Measurements from ENCODE around the gene PTGES2. TPM values are rescaled to one million over a fixed set of nuclear protein-coding genes. Genes with fewer than 3 reads are reported as not detected.

The PTGES2 gene
- total and polyA plus RNA-seq, 7 donors = 61.2 to 150 (median 119) TPM

DNA sequence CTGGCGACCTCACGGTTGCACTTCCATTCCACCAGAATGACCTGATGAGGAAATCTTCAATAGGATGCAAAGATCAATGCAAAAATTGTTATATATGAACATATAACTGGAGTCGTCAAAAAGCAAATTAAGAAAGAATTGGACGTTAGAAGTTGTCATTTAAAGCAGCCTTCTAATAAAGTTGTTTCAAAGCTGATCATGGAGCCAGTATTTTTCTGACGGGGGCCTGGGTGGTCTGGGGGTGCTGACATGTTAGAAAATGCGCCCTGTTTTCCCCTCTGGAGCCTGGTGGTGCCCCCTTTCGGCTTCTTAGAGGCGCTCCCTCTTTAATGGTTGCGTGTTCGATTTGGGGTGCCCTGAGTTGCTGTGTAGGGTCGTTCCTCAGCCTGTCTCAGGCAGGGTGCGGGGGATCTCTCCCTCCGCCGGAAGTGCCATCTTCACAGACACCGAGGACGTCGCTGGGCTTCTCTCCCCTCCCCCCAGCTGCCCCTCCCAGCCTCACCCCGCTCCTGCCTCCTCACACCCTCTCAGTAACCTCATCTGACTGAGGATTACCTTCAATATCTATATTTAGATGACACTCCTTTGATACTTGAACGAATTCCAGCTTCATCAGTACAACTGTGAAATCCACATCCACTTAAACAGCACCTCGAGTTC lies 18.3 kb downstream of the PTGES2 start:
- no peaks in the 10 kb centered on the region for H3K27me3 ChIP-seq (ENCODE audit: insufficient read depth in 3 of 3, low read length in 2 of 3)
- peaks cover 2 to 50% of the 10 kb centered on the region in 2 donors for H3K36me3 ChIP-seq (ENCODE audit: insufficient read depth in 1 of 2, low read depth in 1 of 2)
- DNase-seq (peak in 1 of 2 donors; percentile 85), ATAC-seq (peak; percentile 45 to 70 (median 64))
- peak overlapping the region; percentile 22 for H3K4me3 ChIP-seq
- TF ChIP-seq, protein P1, sequence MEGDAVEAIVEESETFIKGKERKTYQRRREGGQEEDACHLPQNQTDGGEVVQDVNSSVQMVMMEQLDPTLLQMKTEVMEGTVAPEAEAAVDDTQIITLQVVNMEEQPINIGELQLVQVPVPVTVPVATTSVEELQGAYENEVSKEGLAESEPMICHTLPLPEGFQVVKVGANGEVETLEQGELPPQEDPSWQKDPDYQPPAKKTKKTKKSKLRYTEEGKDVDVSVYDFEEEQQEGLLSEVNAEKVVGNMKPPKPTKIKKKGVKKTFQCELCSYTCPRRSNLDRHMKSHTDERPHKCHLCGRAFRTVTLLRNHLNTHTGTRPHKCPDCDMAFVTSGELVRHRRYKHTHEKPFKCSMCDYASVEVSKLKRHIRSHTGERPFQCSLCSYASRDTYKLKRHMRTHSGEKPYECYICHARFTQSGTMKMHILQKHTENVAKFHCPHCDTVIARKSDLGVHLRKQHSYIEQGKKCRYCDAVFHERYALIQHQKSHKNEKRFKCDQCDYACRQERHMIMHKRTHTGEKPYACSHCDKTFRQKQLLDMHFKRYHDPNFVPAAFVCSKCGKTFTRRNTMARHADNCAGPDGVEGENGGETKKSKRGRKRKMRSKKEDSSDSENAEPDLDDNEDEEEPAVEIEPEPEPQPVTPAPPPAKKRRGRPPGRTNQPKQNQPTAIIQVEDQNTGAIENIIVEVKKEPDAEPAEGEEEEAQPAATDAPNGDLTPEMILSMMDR (IDR thresholded peaks at IDR 0.05) = no peak
- H3K27ac ChIP-seq = peak overlapping the region; percentile 97
- WGBS, 3 donors = 36 to 50% (median 39%) methylated on average over 20 of the region's 20 CpGs
- no peaks in the 10 kb centered on the region for H3K9me3 ChIP-seq
- peaks cover 73% of the 10 kb centered on the region for H3K4me1 ChIP-seq
- intact Hi-C loops (cut with DNase I) = no loop called here

DNA sequence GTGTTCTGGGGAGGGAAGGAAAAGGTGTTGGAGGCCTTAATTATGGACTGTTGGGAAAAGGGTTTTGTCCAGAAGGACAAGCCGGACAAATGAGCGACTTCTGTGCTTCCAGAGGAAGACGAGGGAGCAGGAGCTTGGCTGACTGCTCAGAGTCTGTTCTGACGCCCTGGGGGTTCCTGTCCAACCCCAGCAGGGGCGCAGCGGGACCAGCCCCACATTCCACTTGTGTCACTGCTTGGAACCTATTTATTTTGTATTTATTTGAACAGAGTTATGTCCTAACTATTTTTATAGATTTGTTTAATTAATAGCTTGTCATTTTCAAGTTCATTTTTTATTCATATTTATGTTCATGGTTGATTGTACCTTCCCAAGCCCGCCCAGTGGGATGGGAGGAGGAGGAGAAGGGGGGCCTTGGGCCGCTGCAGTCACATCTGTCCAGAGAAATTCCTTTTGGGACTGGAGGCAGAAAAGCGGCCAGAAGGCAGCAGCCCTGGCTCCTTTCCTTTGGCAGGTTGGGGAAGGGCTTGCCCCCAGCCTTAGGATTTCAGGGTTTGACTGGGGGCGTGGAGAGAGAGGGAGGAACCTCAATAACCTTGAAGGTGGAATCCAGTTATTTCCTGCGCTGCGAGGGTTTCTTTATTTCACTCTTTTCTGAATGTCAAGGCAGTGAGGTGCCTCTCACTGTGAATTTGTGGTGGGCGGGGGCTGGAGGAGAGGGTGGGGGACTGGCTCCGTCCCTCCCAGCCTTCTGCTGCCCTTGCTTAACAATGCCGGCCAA lies 19.1 kb downstream of the PTGES2 start:
- WGBS, 3 donors = 48 to 64% (median 57%) methylated on average over 15 of the region's 15 CpGs
- intact Hi-C loops (cut with DNase I) = no loop called here
- Histone ChIP-seq H3K27ac (peak overlapping the region; percentile 97), H3K4me1 (peaks cover 80% of the 10 kb centered on the region), H3K9me3 (no peaks in the 10 kb centered on the region), H3K27me3 (ENCODE audit: insufficient read depth in 3 of 3, low read length in 2 of 3) (no peaks in the 10 kb centered on the region), H3K4me3 (peak overlapping the region; percentile 22), H3K36me3 (ENCODE audit: insufficient read depth in 1 of 2, low read depth in 1 of 2) (peaks cover 2 to 56% of the 10 kb centered on the region in 2 donors)
- peak in 1 of 2 donors; percentile 42 for DNase-seq
- no peak for ATAC-seq
- TF ChIP-seq, protein P1 (IDR thresholded peaks at IDR 0.05) = no peak

DNA sequence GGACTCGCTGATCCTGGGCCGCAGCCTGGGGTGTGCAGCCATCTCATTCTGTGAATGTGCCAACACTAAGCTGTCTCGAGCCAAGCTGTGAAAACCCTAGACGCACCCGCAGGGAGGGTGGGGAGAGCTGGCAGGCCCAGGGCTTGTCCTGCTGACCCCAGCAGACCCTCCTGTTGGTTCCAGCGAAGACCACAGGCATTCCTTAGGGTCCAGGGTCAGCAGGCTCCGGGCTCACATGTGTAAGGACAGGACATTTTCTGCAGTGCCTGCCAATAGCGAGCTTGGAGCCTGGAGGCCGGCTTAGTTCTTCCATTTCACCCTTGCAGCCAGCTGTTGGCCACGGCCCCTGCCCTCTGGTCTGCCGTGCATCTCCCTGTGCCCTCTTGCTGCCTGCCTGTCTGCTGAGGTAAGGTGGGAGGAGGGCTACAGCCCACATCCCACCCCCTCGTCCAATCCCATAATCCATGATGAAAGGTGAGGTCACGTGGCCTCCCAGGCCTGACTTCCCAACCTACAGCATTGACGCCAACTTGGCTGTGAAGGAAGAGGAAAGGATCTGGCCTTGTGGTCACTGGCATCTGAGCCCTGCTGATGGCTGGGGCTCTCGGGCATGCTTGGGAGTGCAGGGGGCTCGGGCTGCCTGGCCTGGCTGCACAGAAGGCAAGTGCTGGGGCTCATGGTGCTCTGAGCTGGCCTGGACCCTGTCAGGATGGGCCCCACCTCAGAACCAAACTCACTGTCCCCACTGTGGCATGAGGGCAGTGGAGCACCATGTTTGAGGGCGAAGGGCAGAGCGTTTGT lies 19.9 kb downstream of the PTGES2 start:
- H3K4me3 ChIP-seq = peak overlapping the region; percentile 6
- H3K36me3 ChIP-seq (ENCODE audit: insufficient read depth in 1 of 2, low read depth in 1 of 2) = peaks cover 2 to 60% of the 10 kb centered on the region in 2 donors
- H3K4me1 ChIP-seq = peaks cover 86% of the 10 kb centered on the region
- intact Hi-C loops (cut with DNase I) = no loop called here
- ATAC-seq (peak; percentile 39 to 53 (median 40)), DNase-seq (peak; percentile 62 to 86)
- 30 to 42% (median 33%) methylated on average over 18 of the region's 18 CpGs for WGBS, 3 donors
- no peaks in the 10 kb centered on the region for H3K9me3 ChIP-seq
- H3K27ac ChIP-seq = peak overlapping the region; percentile 97
- TF ChIP-seq, protein P1 (IDR thresholded peaks at IDR 0.05) = no peak
- H3K27me3 ChIP-seq (ENCODE audit: insufficient read depth in 3 of 3, low read length in 2 of 3) = no peaks in the 10 kb centered on the region

DNA sequence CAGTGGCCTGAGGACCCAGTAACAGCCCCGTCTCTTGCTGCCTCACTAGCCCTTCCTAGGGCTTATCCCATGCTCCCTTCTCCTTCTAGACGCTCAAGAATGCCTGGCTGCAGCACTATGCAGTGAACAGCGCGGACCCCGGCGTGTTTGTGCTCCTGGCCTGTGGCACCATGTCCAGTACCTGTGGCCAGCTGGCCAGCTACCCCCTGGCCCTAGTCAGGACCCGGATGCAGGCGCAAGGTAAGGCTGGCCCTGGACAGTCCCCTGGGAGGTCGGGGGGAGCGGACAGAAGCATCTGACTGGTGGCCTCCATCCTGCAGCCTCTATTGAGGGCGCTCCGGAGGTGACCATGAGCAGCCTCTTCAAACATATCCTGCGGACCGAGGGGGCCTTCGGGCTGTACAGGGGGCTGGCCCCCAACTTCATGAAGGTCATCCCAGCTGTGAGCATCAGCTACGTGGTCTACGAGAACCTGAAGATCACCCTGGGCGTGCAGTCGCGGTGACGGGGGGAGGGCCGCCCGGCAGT lies 20.5 kb downstream of the PTGES2 start:
- Histone ChIP-seq H3K9me3 (no peaks in the 10 kb centered on the region), H3K36me3 (ENCODE audit: insufficient read depth in 1 of 2, low read depth in 1 of 2) (peaks cover 2 to 67% of the 10 kb centered on the region in 2 donors), H3K4me1 (peaks cover 87% of the 10 kb centered on the region), H3K27ac (peak overlapping the region; percentile 97), H3K27me3 (ENCODE audit: insufficient read depth in 3 of 3, low read length in 2 of 3) (no peaks in the 10 kb centered on the region), H3K4me3 (peak overlapping the region; percentile 6)
- 35 to 54% (median 41%) methylated on average over 22 to 23 of the region's 23 CpGs for WGBS, 3 donors
- intact Hi-C loops (cut with DNase I) = no loop called here
- peak in 1 of 2 donors; percentile 66 for DNase-seq
- TF ChIP-seq, protein P1 (IDR thresholded peaks at IDR 0.05) = no peak
- ATAC-seq = no peak

Data from psoas muscle (tissue), 8 donors.